ENCODE measurements around the gene FKBP2.
"Not testable (repeated sequence)": the region's sequence is repeated elsewhere in the genome, so short reads cannot be mapped to it uniquely, and the experiment has no call there.

Gene FKBP2

GRCh38 chr11:64233913-64234586 lies 6.8 kb upstream of the FKBP2 start, which contains the start of gene VEGFB:
TSS of gene VEGFB (plus strand) at chr11:64234584. CDS start at chr11:64234834, 250 bp downstream.
- peak in 1 of 2 donors; percentile 56 for DNase-seq (ENCODE audit: low read depth in 2 of 2)

GRCh38 chr11:64234647-64235379 lies 6.1 kb upstream of the FKBP2 start:
- no peak for DNase-seq (ENCODE audit: low read depth in 2 of 2)

GRCh38 chr11:64235437-64236161 lies 5.3 kb upstream of the FKBP2 start:
- DNase-seq (ENCODE audit: low read depth in 2 of 2) = no peak

- DNase-seq (ENCODE audit: low read depth in 2 of 2) = no peak
Measured at GRCh38 chr11:64237484-64237951, 3.4 kb upstream of the FKBP2 start.

- DNase-seq (ENCODE audit: low read depth in 2 of 2) = no peak
Measured at GRCh38 chr11:64238076-64238475, 2.8 kb upstream of the FKBP2 start.

- DNase-seq (ENCODE audit: low read depth in 2 of 2) = no peak
Measured at GRCh38 chr11:64238999-64239398, 1.9 kb upstream of the FKBP2 start.

GRCh38 chr11:64239662-64240434 lies 1.0 kb upstream of the FKBP2 start:
- DNase-seq (ENCODE audit: low read depth in 2 of 2) = no peak

- DNase-seq (ENCODE audit: low read depth in 2 of 2) = peak in 1 of 2 donors; percentile 100
Measured at GRCh38 chr11:64241241-64241490, 271 bp downstream of the FKBP2 start.

- peak in 1 of 2 donors; percentile 100 for DNase-seq (ENCODE audit: low read depth in 2 of 2)
Measured at GRCh38 chr11:64241491-64242374, 838 bp downstream of the FKBP2 start.

- no peak for DNase-seq (ENCODE audit: low read depth in 2 of 2)
Measured at GRCh38 chr11:64243236-64243854, 2.5 kb downstream of the FKBP2 start.

- DNase-seq (ENCODE audit: low read depth in 2 of 2) = no peak
Measured at GRCh38 chr11:64244107-64244506, 3.2 kb downstream of the FKBP2 start.

GRCh38 chr11:64244966-64245365 lies 4.1 kb downstream of the FKBP2 start:
- DNase-seq (ENCODE audit: low read depth in 2 of 2) = no peak

- no peak for DNase-seq (ENCODE audit: low read depth in 2 of 2)
Measured at GRCh38 chr11:64245401-64245796, 4.5 kb downstream of the FKBP2 start.

- DNase-seq (ENCODE audit: low read depth in 2 of 2) = peak; percentile 71 to 74
Measured at GRCh38 chr11:64245797-64246620, 5.1 kb downstream of the FKBP2 start.

GRCh38 chr11:64246621-64246870 lies 5.7 kb downstream of the FKBP2 start:
- DNase-seq (ENCODE audit: low read depth in 2 of 2) = not testable (repeated sequence)

GRCh38 chr11:64246871-64247728 lies 6.2 kb downstream of the FKBP2 start, which contains the start of gene PPP1R14B:
TSS of gene PPP1R14B (minus strand) at chr11:64246943. CDS start at chr11:64246673, 270 bp downstream.
- DNase-seq (ENCODE audit: low read depth in 2 of 2) = peak; percentile 76 to 79

GRCh38 chr11:64247729-64248531 lies 7.0 kb downstream of the FKBP2 start:
- DNase-seq (ENCODE audit: low read depth in 2 of 2) = no peak

- DNase-seq (ENCODE audit: low read depth in 2 of 2) = no peak
Measured at GRCh38 chr11:64248578-64248977, 7.7 kb downstream of the FKBP2 start.

All from activated CD4-positive, alpha-beta T cell treated with anti-CD3 and anti-CD28 coated beads for 24 hours (primary cell).